ENCODE measurements around the gene CPA5. TPM values are rescaled to one million over a fixed set of nuclear protein-coding genes. Genes with fewer than 3 reads are reported as not detected.

CPA5 gene
- total RNA-seq, 1 experiment from 2014 or later = not detected

DNA sequence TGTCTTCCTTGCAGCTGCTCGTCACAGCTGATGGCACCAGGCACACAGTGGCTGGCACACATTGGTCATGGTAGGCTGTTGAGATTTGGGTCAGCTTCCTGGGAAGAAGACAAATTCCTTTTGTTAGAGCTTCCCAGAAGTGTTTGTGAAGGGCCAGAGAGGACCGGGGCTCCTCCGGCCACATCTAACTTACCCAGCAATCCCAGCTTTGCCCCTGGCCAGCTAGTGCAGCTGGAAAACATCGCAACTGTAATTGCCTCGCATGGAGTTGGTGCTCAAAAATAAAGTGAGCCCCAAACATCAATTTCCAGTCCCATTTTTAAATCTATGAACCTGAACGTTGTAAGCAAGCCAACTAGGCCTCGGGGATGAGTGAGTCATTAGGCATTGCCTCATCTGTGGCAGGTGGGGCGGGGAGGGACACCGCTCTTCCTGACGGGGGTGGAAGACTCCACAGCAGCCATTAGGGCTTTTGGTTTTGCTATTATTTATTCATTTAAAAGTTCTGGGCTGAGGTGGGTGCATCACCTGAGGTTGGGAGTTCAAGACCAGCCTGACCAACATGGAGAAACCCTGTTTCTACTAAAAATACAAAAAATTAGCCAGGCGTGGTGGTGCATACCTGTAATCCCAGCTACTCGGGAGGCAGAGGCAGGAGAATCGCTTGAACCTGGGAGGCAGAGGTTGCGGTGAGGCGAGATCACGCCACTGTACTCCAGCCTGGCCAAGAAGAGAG, 12.4 kb downstream of the CPA5 start:
- no peak overlapping the region for H3K27ac ChIP-seq (ENCODE audit: insufficient read length, low read depth, low read length)
- Mint-ChIP-seq H3K9me3 (peaks cover 6 to 7% of the 10 kb centered on the region in 2 experiments; a peak in 4 of 5 replicates), H3K4me3 (no peak overlapping the region), H3K36me3 (ENCODE audit: insufficient read depth in 1 of 3, low read depth in 3 of 3) (peaks cover 0 to 8% (median 2%) of the 10 kb centered on the region in 3 experiments; a peak in 3 of 7 replicates), H3K4me1 (peaks cover 21 to 25% of the 10 kb centered on the region in 2 experiments), H3K27ac (peak overlapping the region in 2 of 3 experiments; percentile 55 to 65; a peak in 2 of 7 replicates), H3K27me3 (ENCODE audit: low read depth) (peaks cover 2% of the 10 kb centered on the region; the same call in 1 of the 2 replicates)
- no peak overlapping the region for H3T11ph ChIP-seq (ENCODE audit: low read length)
- H4K8ac ChIP-seq (replicated peaks; ENCODE audit: insufficient read length, low read depth, low read length) = no peak overlapping the region
- H3K9me3 ChIP-seq (ENCODE audit: control insufficient read depth, low read depth, low read length) = no peaks in the 10 kb centered on the region
- no CpG with 5 or more reads among the region's 16 CpGs for WGBS (ENCODE audit: extremely low coverage, insufficient read length, low lambda C conversion rate)
- H3K79me2 ChIP-seq (ENCODE audit: insufficient read depth, low read length) = no peaks in the 10 kb centered on the region
- no peak overlapping the region for H2BK15ac ChIP-seq (ENCODE audit: low read depth, low read length)
- H3K14ac ChIP-seq (ENCODE audit: insufficient read depth, low read length) = no peak overlapping the region
- no peak overlapping the region for H3K9ac ChIP-seq (ENCODE audit: extremely low read depth, insufficient read length, low read length)
- no peak overlapping the region for H3K4ac ChIP-seq (ENCODE audit: low read depth, low read length)
- H3K4me2 ChIP-seq (ENCODE audit: insufficient read depth, insufficient read length, low read length) = no peak overlapping the region
- peak overlapping the region; percentile 76 for H2AFZ ChIP-seq (ENCODE audit: low read length)
- H3K18ac ChIP-seq (ENCODE audit: insufficient read length, low read depth, low read length) = peak overlapping the region; percentile 74
- TF ChIP-seq CTCF (conservative IDR thresholded peaks at IDR 0.05) = no peak
- H3K79me1 ChIP-seq (ENCODE audit: insufficient read depth, low read depth, low read length, poor library complexity, severe bottlenecking) = no peaks in the 10 kb centered on the region
- H2BK5ac ChIP-seq (ENCODE audit: insufficient read length, low read length) = no peak overlapping the region
- no peaks in the 10 kb centered on the region for H3K23me2 ChIP-seq (ENCODE audit: insufficient read length, low read depth, low read length, poor library complexity, severe bottlenecking)
- no peak overlapping the region for H3K23ac ChIP-seq (ENCODE audit: insufficient read length, low read depth, low read length)
- H2BK120ac ChIP-seq (ENCODE audit: low read depth, low read length, poor library complexity, severe bottlenecking) = no peak overlapping the region
- H3K56ac ChIP-seq (ENCODE audit: insufficient read length, low read depth, low read length) = no peak overlapping the region
- peaks cover 10% of the 10 kb centered on the region; the same call in 1 of the 2 replicates for H3K4me1 ChIP-seq (ENCODE audit: insufficient read depth, low read length)
- H2BK20ac ChIP-seq (ENCODE audit: low read depth, low read length, poor library complexity, severe bottlenecking) = no peak overlapping the region
- H2BK12ac ChIP-seq (ENCODE audit: insufficient read length, low read depth, low read length) = no peak overlapping the region
- no peak for DNase-seq
- no peaks in the 10 kb centered on the region for H4K20me1 ChIP-seq (ENCODE audit: control insufficient read depth, insufficient read depth, insufficient read length)
- no peak overlapping the region for H4K5ac ChIP-seq (ENCODE audit: insufficient read length, low read depth, low read length)
- no peak overlapping the region for H2AK5ac ChIP-seq (ENCODE audit: insufficient read length, low read length)
- no peak overlapping the region for H4K91ac ChIP-seq (ENCODE audit: insufficient read length, low read depth, low read length)
- no peaks in the 10 kb centered on the region for H3K27me3 ChIP-seq (ENCODE audit: insufficient read depth, low read length)
